Left hindlimb (tissue), 1 donor: ENCODE measurements around the gene DNAJC2.

Experiments used
- DNase-seq: peaks from one replicate; pipeline ENCODE4 v3.0.0-alpha.2; 2018

DNAJC2 gene, protein sequence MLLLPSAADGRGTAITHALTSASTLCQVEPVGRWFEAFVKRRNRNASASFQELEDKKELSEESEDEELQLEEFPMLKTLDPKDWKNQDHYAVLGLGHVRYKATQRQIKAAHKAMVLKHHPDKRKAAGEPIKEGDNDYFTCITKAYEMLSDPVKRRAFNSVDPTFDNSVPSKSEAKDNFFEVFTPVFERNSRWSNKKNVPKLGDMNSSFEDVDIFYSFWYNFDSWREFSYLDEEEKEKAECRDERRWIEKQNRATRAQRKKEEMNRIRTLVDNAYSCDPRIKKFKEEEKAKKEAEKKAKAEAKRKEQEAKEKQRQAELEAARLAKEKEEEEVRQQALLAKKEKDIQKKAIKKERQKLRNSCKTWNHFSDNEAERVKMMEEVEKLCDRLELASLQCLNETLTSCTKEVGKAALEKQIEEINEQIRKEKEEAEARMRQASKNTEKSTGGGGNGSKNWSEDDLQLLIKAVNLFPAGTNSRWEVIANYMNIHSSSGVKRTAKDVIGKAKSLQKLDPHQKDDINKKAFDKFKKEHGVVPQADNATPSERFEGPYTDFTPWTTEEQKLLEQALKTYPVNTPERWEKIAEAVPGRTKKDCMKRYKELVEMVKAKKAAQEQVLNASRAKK

DNA sequence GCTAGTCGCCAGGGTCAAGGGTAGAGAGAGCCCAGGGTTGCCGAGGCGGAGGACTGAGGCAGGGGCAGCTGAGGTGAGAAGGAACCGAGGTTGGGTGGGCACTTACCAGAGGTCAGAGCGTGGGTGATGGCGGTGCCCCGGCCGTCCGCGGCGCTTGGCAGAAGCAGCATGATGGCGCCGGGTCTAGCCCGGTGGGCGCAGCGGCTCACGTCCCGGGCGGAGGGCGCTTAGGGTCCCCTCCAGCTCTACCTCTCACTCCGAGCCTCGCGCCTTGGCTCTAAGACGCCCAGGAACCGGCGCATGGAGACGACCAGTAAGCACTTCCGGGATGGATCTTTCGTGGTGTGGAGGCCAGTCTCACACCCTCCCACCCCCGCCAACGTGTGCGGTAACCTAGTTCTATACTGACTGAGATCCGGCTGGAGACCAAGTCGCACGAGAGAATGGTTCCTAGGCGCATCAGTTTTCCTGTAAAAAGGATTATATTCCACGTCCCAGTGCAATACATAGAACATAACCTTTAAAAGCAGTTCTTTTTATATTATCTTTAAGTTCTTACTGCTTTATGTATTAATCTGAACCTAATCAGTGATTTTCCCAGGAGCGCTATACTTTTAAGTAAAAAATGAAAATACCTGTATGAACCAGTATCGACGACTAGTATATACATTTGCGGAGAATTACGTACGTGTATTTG, at the start of gene DNAJC2:
Gene DNAJC2, minus strand, starts transcription at position 315 of the 697 bp plus-strand sequence. Its CDS starts 145 bp downstream, at position 170.
- peak; percentile 90 for DNase-seq

DNA sequence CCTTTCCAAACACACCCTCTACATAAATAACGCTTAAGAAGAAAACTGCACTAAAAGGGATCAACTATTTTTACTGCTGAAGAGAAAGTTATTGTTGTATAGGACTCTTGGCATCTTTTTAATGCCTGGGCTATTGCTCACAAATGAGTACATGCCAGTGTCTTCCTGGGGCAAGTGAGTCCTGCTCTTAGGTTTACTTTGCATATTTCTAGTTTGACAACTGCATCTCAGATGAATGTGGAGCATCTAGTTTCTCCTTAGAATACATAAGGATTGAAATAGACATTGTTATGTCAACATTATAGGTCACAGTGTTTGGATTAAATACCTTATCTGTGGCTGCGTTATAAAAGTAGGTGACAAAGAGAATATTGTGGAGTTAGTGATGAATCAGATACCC, 47.4 kb upstream of the DNAJC2 start:
- DNase-seq, result no peak

- DNase-seq, result no peak
These were observed 46.6 kb upstream of the DNAJC2 start for GRCh38 chr7:103391150-103391549.

GRCh38 chr7:103389263-103389662, 44.7 kb upstream of the DNAJC2 start:
- DNase-seq, result no peak

DNA sequence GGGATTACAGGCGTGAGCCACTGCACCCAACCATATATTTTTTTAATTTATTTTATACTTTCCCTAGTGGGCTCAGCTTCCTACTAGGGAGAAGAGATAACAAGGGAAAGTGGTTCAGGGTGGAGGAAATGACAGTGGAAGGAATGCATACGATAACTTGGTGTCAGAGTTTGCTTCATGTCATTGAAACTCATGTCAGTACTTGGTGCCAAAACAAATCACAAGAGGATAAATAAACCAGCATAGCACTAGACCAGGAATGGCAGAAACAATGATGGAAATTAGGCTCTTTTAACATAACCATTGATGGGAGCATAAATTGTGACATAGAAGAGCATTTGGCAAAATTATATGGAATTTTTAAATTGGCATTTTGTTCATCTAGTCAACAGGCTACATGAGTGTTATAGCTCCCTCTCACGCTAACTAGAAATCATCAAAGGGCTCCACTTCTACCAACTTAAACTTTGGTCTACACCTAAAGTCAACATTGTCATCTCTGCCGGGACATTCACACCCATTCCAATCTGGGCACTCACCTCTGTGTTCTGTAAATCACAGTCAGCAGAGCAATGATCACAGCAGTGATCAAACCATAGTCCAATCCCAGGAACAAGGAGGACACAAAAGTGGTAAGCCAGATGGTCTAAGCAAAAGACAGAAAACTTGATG, 44.0 kb upstream of the DNAJC2 start:
- DNase-seq, result no peak

- DNase-seq, result no peak
These were observed 42.7 kb upstream of the DNAJC2 start for GRCh38 chr7:103387242-103387641.

DNA sequence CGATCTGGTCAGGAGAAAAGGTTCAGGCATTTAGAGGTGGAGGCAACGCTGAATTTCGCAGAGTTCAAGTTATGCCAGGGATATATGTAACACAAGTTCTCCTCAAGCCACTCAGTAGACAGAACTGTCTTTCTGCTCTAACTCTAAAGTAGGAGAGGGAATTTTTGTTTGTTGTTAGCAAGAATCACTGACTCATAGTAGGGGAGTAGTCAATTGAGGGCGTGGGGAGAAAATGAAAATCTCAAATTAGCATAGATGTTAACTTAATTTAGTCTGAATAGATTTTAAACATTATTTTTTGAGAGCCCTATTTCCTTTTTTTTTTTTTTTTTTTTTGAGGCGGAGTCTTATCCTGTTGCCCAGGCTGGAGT, 37.5 kb upstream of the DNAJC2 start:
- no peak for DNase-seq

DNA sequence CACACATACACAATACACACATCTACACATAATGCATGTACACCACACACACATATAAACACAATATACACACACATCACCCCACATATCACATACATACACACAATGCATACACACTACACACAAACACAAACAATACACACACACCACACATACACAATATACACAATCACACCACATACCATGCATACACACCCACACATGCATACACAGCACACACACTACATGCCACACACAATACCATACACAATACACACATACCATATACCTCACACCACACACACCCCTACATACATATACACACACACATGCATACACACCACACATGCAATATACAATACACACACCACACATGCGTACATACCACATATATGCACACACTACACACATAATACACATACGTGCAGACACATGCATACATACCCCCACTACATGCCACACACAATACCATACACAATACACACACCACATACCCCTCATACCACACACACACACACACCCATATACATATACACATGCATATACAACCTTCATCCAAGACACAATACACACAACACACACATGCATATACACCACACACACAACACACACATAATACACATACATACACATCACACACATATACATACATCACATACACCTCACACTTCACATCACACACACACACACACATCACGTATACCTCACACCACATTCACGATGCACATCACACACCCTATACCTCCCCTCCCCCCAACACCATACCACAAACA, 36.9 kb upstream of the DNAJC2 start:
- no peak for DNase-seq

DNA sequence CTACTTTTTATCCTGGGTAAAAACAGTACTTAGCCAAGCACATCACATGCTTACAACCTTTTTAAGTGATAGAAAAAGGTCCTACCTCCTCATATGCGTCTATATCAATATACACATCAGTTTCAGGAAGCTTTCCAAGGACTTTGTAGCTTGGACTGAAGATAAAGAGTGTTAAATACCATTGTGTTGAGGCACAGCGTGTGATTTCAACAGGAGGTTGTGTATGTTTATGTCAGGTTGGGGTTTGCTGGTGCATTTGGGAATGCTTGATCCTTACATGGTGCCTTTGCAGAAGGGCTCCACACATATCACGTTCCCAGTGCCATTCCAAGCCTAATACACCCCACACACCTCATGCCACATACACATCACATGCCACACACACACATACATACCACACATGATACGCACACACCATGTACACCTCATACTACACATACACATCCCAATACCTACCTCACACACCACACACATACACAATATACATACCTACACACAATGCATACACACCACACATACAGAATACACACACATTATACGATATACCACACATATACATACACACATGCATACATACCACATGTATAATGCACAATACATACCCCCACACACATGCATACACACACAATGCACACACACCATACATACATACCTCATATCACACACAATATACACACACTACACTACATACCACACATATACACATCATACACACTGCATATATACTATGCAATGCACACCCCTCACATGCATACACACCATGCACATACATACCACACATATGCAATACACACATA, 36.0 kb upstream of the DNAJC2 start:
- DNase-seq, result no peak

- no peak for DNase-seq
These were observed 34.9 kb upstream of the DNAJC2 start for GRCh38 chr7:103379270-103379975.

DNA sequence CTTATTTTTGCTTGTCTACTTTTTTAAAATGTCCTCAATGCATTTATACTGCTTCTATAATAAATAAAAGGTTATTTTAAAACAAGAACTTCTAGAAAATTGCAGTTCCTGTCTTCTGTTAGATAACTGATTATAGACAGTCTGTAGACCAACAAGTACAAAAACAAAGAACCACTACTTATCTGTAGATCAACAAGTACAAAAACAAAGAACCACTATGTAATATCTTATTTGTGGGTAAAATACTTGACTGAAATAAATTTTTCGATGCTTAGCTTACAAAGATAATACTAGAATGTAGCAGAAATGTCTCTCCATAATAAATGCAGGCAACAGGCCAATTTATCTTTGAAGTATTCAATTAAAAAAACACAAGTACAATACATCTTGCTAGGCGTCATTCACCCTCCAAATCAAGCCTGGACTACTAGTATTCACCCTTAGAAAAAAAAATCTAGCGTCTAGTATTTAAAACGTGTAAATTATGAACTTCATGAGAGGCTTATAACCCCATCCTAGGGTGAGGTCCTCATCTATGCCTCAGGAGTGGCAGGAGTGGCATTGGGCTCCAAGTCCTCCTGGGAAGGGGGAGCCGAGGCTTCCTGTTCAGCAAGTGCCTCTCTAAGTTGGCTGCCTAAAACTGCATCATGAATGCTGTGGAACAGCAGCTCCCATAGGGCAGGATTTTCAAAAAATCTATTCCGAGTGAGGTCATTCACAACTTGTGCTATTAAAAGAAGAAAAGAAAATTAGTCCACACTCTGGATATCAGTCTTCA, 29.5 kb upstream of the DNAJC2 start:
- no peak for DNase-seq

DNA sequence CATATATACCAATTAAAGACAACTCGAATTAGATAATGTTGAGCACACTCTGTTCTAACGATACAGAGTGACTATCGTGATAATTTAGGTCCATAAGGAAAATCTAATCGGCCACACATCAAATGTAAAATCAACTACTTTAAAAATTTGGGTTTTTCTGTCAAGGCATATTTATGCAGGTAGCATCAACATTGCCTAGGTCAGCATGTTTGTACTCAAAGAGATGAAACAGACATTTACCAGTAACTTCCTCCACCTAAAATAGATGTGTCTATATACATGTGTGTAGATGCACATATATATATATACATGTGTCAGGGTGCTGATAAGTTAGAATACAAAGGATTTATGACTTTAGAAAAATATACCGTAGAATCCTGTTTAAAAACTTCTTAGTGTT, 24.9 kb upstream of the DNAJC2 start:
- no peak for DNase-seq

DNA sequence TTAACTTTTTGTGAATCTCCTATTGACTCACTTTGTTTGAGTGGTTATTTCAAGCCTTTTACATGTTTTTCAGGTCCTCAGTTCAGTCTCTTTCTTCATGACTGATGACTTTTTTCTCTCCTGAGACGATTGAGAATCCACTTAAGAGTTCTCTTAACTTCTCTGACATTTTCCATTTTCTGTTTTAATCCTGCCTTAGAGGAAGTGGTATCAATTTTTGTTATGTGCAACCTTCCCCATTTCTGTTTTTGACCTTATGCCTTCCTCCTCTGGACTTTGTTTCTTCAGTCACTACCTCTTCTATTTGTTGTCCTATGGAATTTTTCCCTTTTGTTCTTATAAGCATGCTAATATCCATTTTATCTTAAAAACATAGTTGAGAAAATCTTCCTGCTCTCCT, 5.2 kb upstream of the DNAJC2 start:
- DNase-seq, result no peak

DNA sequence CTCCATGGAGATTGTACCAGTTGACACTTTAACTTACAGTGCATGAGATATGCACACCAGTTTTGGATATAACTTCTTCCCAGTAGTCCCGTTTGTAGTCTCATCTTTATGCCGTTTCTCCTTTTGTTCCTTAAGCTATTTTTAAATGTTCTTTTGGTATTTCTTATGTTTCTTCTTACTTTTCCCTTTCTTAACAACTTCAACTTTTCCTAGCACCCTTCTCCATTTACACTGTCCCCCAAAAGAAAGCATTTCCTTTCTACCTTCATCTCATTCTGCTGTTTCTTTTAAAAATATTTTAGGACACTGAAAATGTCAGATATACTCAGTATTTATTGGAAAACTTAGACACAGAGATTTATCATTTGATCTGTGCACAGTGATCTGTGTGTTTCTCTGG, 4.4 kb upstream of the DNAJC2 start:
- DNase-seq, result no peak

GRCh38 chr7:103348452-103348851, 3.9 kb upstream of the DNAJC2 start:
- DNase-seq, result no peak

GRCh38 chr7:103347507-103348267, 3.1 kb upstream of the DNAJC2 start, which contains the start of gene PSMC2:
Gene PSMC2 (plus strand): TSS chr7:103347643. CDS start chr7:103347712, 69 bp downstream.
- DNase-seq, result peak; percentile 91

DNA sequence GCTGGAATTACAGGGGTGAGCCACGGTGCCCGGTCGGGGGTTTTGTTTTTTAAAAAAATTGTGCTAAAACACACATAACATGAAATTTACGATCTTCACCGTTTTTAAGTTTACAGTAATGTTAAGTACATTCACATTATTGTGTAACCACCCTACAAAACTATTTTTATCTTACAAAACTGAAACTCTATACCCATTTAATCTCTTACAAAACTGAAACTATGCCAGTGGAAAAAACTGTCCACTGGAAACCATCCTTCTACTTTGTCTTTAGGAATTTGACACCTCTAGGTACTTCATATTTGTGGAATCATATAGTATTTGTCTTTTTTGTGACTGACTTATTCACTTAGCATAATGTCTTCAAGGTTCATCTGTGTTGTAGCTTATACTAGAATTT, 1.8 kb upstream of the DNAJC2 start:
- DNase-seq, result no peak

- no peak for DNase-seq
These were observed 662 bp downstream of the DNAJC2 start for GRCh38 chr7:103343758-103344452.

GRCh38 chr7:103343332-103343731, 1.2 kb downstream of the DNAJC2 start:
- DNase-seq, result no peak
